ENCODE data around the gene KRTAP5-2. TPM values are rescaled to one million over a fixed set of nuclear protein-coding genes. Genes with fewer than 3 reads are reported as not detected.

KRTAP5-2 gene
- total RNA-seq, 1 donor from 2014 or later: not detected

DNA sequence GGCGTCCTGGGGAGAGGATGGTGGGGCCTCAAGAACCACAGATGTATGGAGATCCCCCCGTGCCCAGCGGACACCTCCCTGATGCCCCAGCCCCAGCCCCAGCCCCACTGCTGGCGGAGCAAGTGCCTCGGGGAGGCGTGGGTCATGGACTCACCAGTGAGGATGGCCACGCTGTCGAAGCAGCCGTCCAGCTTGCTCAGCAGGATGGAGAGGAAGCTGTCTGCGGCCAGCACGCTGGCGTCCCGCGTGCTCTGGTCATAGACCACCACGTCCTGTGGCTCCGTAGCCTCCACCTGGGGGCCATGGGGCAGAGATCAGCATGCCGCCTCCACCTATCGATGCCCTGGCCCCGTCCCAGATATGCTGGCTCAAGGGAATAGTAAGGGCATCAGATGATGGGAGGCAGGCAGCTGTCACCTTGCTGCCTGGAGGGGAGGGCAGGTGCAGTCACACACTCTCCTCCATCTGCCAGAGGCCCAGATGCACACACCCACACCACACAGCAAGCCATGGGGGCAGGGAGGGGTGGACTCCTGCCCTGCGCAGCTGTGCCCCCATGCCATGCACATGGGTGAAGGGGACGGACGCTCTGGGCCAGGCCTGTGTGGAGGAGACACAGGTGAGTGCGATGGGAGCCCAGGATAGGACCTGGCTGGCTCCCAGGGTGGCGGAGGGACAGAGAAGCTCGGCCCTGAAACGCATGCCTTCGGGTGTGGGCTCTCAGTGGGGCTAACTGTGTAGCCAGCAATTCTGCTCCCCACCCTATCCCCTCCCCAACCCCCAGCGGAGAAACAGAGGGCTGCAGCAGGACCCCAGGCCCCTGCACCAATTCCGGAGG is 34.2 kb downstream of the KRTAP5-2 start:
- Mint-ChIP-seq H3K36me3 (ENCODE audit: low read depth, unreplicated experiment) (no peaks in the 10 kb centered on the region), H3K27me3 (ENCODE audit: unreplicated experiment) (peaks cover 13% of the 10 kb centered on the region)

DNA sequence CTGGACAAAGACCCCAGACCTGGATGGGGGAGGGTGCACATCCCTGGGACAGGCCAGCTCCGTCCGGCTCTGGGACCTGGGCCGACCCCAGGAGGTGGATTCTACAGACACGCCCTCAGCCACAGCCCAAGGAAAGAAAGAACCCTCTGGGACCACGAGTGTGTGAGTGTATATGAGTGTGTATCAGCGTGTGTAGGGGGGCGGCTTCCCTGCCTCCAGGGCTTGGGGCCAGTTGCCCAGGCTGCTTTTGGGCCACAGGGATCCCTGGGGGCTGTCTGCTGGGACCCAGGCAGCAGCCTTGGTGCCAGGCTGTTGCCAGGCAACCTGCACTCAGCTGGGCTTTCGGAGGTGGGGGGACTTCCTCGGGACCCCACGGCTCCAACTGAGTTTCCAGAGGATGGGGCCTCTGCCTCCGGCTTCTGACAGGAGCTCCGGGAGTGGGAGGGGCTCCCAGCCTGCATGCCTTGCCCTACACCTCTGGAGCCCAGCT is 34.9 kb downstream of the KRTAP5-2 start:
- Mint-ChIP-seq H3K4me3 (ENCODE audit: unreplicated experiment) (no peak overlapping the region), H3K4me1 (ENCODE audit: unreplicated experiment) (no peaks in the 10 kb centered on the region), H3K36me3 (ENCODE audit: low read depth, unreplicated experiment) (no peaks in the 10 kb centered on the region), H3K27me3 (ENCODE audit: unreplicated experiment) (peaks cover 13% of the 10 kb centered on the region), H3K27ac (ENCODE audit: unreplicated experiment) (no peak overlapping the region), H3K9me3 (ENCODE audit: unreplicated experiment) (no peaks in the 10 kb centered on the region)
- TF ChIP-seq, protein P1, sequence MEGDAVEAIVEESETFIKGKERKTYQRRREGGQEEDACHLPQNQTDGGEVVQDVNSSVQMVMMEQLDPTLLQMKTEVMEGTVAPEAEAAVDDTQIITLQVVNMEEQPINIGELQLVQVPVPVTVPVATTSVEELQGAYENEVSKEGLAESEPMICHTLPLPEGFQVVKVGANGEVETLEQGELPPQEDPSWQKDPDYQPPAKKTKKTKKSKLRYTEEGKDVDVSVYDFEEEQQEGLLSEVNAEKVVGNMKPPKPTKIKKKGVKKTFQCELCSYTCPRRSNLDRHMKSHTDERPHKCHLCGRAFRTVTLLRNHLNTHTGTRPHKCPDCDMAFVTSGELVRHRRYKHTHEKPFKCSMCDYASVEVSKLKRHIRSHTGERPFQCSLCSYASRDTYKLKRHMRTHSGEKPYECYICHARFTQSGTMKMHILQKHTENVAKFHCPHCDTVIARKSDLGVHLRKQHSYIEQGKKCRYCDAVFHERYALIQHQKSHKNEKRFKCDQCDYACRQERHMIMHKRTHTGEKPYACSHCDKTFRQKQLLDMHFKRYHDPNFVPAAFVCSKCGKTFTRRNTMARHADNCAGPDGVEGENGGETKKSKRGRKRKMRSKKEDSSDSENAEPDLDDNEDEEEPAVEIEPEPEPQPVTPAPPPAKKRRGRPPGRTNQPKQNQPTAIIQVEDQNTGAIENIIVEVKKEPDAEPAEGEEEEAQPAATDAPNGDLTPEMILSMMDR (IDR thresholded peaks at IDR 0.05; ENCODE audit: unreplicated experiment): no peak
- no peak for DNase-seq (ENCODE audit: low spot score)

More for the DNA sequence above, 34.2 kb downstream of the KRTAP5-2 start:
- TF ChIP-seq, protein P1 (IDR thresholded peaks at IDR 0.05; ENCODE audit: unreplicated experiment): no peak
- DNase-seq (ENCODE audit: low spot score): no peak
- Mint-ChIP-seq H3K4me3 (ENCODE audit: unreplicated experiment) (no peak overlapping the region), H3K9me3 (ENCODE audit: unreplicated experiment) (no peaks in the 10 kb centered on the region), H3K4me1 (ENCODE audit: unreplicated experiment) (no peaks in the 10 kb centered on the region), H3K27ac (ENCODE audit: unreplicated experiment) (no peak overlapping the region)

DNA sequence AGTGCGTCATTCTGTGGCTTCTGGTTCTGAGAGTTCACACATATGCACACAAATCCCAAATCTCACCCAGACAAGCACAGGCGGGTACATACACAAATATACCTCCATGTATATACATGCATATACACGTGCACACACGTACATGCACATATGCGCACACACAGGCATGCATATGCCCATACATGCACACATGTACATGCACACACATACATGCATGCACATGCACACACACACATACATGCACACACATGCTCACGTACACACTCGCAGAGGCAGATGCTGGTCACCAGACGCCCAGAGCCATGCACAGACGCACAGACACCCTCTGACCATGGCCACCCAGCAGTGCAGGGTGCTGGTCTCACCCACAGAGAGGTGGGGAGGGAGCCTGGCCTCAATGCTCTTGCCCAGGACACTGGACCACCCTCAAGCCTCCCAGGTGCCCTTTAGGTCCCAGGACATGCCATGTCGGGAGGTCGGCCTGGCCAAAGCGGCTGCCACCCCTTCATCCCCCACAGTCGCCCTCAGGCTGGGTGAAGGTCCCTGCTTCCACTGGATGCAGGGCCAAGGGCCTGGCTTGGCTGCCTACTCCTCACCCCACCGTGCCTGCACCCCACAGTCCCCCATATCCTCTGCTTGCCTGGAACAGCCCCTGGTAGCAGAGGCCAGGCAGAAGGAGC is 35.5 kb downstream of the KRTAP5-2 start:
- H3K36me3 Mint-ChIP-seq (ENCODE audit: low read depth, unreplicated experiment): no peaks in the 10 kb centered on the region
- H3K27ac Mint-ChIP-seq (ENCODE audit: unreplicated experiment): no peak overlapping the region
- peaks cover 12% of the 10 kb centered on the region for H3K27me3 Mint-ChIP-seq (ENCODE audit: unreplicated experiment)
- TF ChIP-seq, protein P1 (IDR thresholded peaks at IDR 0.05; ENCODE audit: unreplicated experiment): no peak
- H3K9me3 Mint-ChIP-seq (ENCODE audit: unreplicated experiment): no peaks in the 10 kb centered on the region
- no peaks in the 10 kb centered on the region for H3K4me1 Mint-ChIP-seq (ENCODE audit: unreplicated experiment)
- no peak for DNase-seq (ENCODE audit: low spot score)
- no peak overlapping the region for H3K4me3 Mint-ChIP-seq (ENCODE audit: unreplicated experiment)

DNA sequence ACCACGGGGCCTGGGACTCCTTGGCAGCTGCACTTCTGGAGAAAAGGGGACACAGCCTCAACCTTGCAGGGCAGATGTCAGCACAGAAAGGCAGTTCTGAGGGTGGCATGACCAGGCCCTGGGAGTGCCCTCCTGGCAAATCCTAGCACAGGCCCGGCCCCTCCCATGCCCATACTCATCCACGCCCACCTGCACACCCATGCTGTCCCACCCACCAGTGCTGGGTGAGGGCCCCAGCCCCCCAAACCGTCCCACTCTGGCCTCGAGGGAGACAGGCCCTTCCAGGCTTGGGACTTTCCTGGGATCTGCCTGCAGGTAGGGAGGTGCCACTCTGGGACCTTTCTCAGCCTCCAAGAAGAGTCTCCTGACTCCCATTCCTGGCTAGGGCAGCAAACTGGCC is 36.1 kb downstream of the KRTAP5-2 start:
- H3K27ac Mint-ChIP-seq (ENCODE audit: unreplicated experiment): no peak overlapping the region
- TF ChIP-seq, protein P1 (IDR thresholded peaks at IDR 0.05; ENCODE audit: unreplicated experiment): no peak
- H3K27me3 Mint-ChIP-seq (ENCODE audit: unreplicated experiment): peaks cover 11% of the 10 kb centered on the region
- DNase-seq (ENCODE audit: low spot score): no peak
- H3K4me1 Mint-ChIP-seq (ENCODE audit: unreplicated experiment): no peaks in the 10 kb centered on the region
- H3K36me3 Mint-ChIP-seq (ENCODE audit: low read depth, unreplicated experiment): no peaks in the 10 kb centered on the region
- H3K4me3 Mint-ChIP-seq (ENCODE audit: unreplicated experiment): no peak overlapping the region
- H3K9me3 Mint-ChIP-seq (ENCODE audit: unreplicated experiment): no peaks in the 10 kb centered on the region

DNA sequence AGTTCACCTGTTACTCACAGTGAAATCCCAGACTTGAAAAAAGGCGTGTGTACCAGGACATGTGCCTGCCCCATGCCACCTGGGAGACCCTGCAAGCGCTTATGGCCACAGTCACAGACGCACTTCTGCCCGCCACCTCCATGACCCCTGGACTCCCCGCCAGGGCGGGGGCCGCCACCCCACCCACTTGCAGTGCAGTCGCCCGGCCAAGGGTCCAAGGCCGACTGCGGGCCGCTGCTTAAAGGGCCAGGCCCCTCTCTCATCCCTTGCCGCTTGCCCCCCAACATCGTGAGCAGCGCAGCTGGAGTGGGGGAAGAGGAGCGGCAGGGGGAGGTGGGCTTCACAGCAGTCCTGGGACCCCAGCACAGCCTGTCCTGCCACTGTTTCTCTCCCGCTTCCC is 36.8 kb downstream of the KRTAP5-2 start:
- Mint-ChIP-seq H3K36me3 (ENCODE audit: low read depth, unreplicated experiment) (no peaks in the 10 kb centered on the region), H3K4me1 (ENCODE audit: unreplicated experiment) (no peaks in the 10 kb centered on the region), H3K4me3 (ENCODE audit: unreplicated experiment) (no peak overlapping the region), H3K9me3 (ENCODE audit: unreplicated experiment) (no peaks in the 10 kb centered on the region), H3K27me3 (ENCODE audit: unreplicated experiment) (peaks cover 10% of the 10 kb centered on the region), H3K27ac (ENCODE audit: unreplicated experiment) (no peak overlapping the region)
- TF ChIP-seq, protein P1 (IDR thresholded peaks at IDR 0.05; ENCODE audit: unreplicated experiment): no peak
- DNase-seq (ENCODE audit: low spot score): no peak
